Measurements from ENCODE around the gene SLC25A33. TPM values are rescaled to one million over a fixed set of nuclear protein-coding genes. Genes with fewer than 3 reads are reported as not detected.

Gene SLC25A33
- total and polyA plus RNA-seq, 2 donors (not counting 1 experiment from before 2014, with no cell fraction given): 2.3 to 5.0 TPM

GRCh38 chr1:9590201-9590600, 50.9 kb downstream of the SLC25A33 start:
- Histone ChIP-seq H3K27me3 (replicated peaks in 1 of 4; ENCODE audit: control extremely low read depth in 1 of 4, control insufficient read depth in 3 of 4, insufficient read depth in 4 of 4, low read length in 3 of 4) (no peaks in the 10 kb centered on the region), H3K4me1 (ENCODE audit: control insufficient read depth in 2 of 2, insufficient read depth in 2 of 2, low read length in 2 of 2) (peaks cover 34 to 45% of the 10 kb centered on the region in 2 donors), H3K79me2 (ENCODE audit: control insufficient read depth, insufficient read depth, low read length) (peaks cover 59% of the 10 kb centered on the region), H4K20me1 (ENCODE audit: control insufficient read depth, insufficient read depth, low read length, poor library complexity, severe bottlenecking) (peaks cover 34% of the 10 kb centered on the region), H2AFZ (ENCODE audit: insufficient read depth, low read depth, low read length, poor library complexity, severe bottlenecking) (no peak overlapping the region), H3K27ac (ENCODE audit: low read length in 2 of 2) (no peak overlapping the region), H3K4me3 (ENCODE audit: control extremely low read depth in 1 of 5, extremely low read depth in 1 of 5, insufficient read depth in 1 of 5, low read depth in 2 of 5, low read length in 4 of 5) (peak overlapping the region in 1 of 5 experiments; percentile 61), H3K4me2 (replicated peaks; ENCODE audit: low read depth, low read length, poor library complexity, severe bottlenecking) (peak overlapping the region; percentile 97), H3K36me3 (replicated peaks in 1 of 2; ENCODE audit: control extremely low read depth in 1 of 2, control insufficient read depth in 1 of 2, extremely low read depth in 1 of 2, insufficient read depth in 2 of 2, low read length in 1 of 2) (no peaks in the 10 kb centered on the region), H3K9ac (ENCODE audit: low read length) (no peak overlapping the region), H3K9me3 (ENCODE audit: control extremely low read depth in 1 of 3, control insufficient read depth in 2 of 3, insufficient read depth in 1 of 3, low read length in 2 of 3) (no peaks in the 10 kb centered on the region)
- ChIA-PET CTCF (interaction anchor here (0.6 to 1.6 kb wide), 11 partner anchors 15 to 276 kb away, joined by 3 to 7 read pairs (median 3); partner anchors contain the start of gene PIK3CD), POLR2A (interaction anchor here (0.5 kb wide), 1 partner anchor 218 kb away, joined by 4 read pairs; no protein-coding TSS in a partner anchor)
- TF ChIP-seq EZH2 (IDR thresholded peaks at IDR 0.05; ENCODE audit: borderline replicate concordance, insufficient read depth, low read depth, low read length, poor library complexity, severe bottlenecking): no peak
- no peak for TF ChIP-seq CTCF (IDR thresholded peaks at IDR 0.05)
- Mint-ChIP-seq H3K4me3 (peak overlapping the region; percentile 91), H3K27me3 (no peaks in the 10 kb centered on the region), H3K27ac (no peak overlapping the region), H3K9me3 (ENCODE audit: insufficient read depth) (no peaks in the 10 kb centered on the region), H3K4me1 (peaks cover 39% of the 10 kb centered on the region)
- ATAC-seq (ENCODE audit: low read depth): no peak
- peak; percentile 34 for DNase-seq
- intact Hi-C loops (cut with micrococcal nuclease): no loop called here
- 82% methylated on average over 7 of the region's 7 CpGs for WGBS (ENCODE audit: insufficient coverage)

GRCh38 chr1:9590945-9591668, 51.8 kb downstream of the SLC25A33 start:
- POLR2A ChIA-PET: no interaction called here
- CTCF ChIA-PET: interaction anchor here (0.7 to 1.6 kb wide), 3 partner anchors 15 to 61 kb away, joined by 3 to 6 read pairs (median 5); partner anchors contain the start of gene PIK3CD
- DNase-seq (peak; percentile 50), ATAC-seq (ENCODE audit: low read depth) (no peak)
- H2AFZ ChIP-seq (ENCODE audit: insufficient read depth, low read depth, low read length, poor library complexity, severe bottlenecking): no peak overlapping the region
- no peak overlapping the region for H3K9ac ChIP-seq (ENCODE audit: low read length)
- H3K4me3 ChIP-seq (ENCODE audit: control extremely low read depth in 1 of 5, extremely low read depth in 1 of 5, insufficient read depth in 1 of 5, low read depth in 2 of 5, low read length in 4 of 5): no peak overlapping the region
- H4K20me1 ChIP-seq (ENCODE audit: control insufficient read depth, insufficient read depth, low read length, poor library complexity, severe bottlenecking): peaks cover 34% of the 10 kb centered on the region
- H3K36me3 ChIP-seq (replicated peaks in 1 of 2; ENCODE audit: control extremely low read depth in 1 of 2, control insufficient read depth in 1 of 2, extremely low read depth in 1 of 2, insufficient read depth in 2 of 2, low read length in 1 of 2): no peaks in the 10 kb centered on the region
- H3K4me2 ChIP-seq (replicated peaks; ENCODE audit: low read depth, low read length, poor library complexity, severe bottlenecking): peak overlapping the region; percentile 97
- intact Hi-C loops (cut with micrococcal nuclease): no loop called here
- no peak for TF ChIP-seq CTCF (IDR thresholded peaks at IDR 0.05)
- no peak for TF ChIP-seq EZH2 (IDR thresholded peaks at IDR 0.05; ENCODE audit: borderline replicate concordance, insufficient read depth, low read depth, low read length, poor library complexity, severe bottlenecking)
- H3K79me2 ChIP-seq (ENCODE audit: control insufficient read depth, insufficient read depth, low read length): peaks cover 60% of the 10 kb centered on the region
- no peaks in the 10 kb centered on the region for H3K27me3 Mint-ChIP-seq
- no peaks in the 10 kb centered on the region for H3K9me3 Mint-ChIP-seq (ENCODE audit: insufficient read depth)
- H3K9me3 ChIP-seq (ENCODE audit: control extremely low read depth in 1 of 3, control insufficient read depth in 2 of 3, insufficient read depth in 1 of 3, low read length in 2 of 3): no peaks in the 10 kb centered on the region
- H3K27me3 ChIP-seq (replicated peaks in 1 of 4; ENCODE audit: control extremely low read depth in 1 of 4, control insufficient read depth in 3 of 4, insufficient read depth in 4 of 4, low read length in 3 of 4): no peaks in the 10 kb centered on the region
- no peak overlapping the region for H3K27ac ChIP-seq (ENCODE audit: low read length in 2 of 2)
- H3K4me1 ChIP-seq (ENCODE audit: control insufficient read depth in 2 of 2, insufficient read depth in 2 of 2, low read length in 2 of 2): peaks cover 34 to 45% of the 10 kb centered on the region in 2 donors
- H3K4me1 Mint-ChIP-seq: peaks cover 39% of the 10 kb centered on the region
- H3K27ac Mint-ChIP-seq: peak overlapping the region; percentile 10
- peak overlapping the region; percentile 58 for H3K4me3 Mint-ChIP-seq
- 82% methylated on average over 12 of the region's 19 CpGs for WGBS (ENCODE audit: insufficient coverage)

Measured in B cell (primary cell).